Measurements from ENCODE around the gene AACS.

Gene AACS

GRCh38 chr12:125183187-125184067 lies 118.2 kb downstream of the AACS start:
- FAIRE-seq = peak; percentile 96
- peak; percentile 86 for DNase-seq (ENCODE audit: low spot score)

GRCh38 chr12:125184213-125184967 lies 119.2 kb downstream of the AACS start:
- no peak for FAIRE-seq
- DNase-seq (ENCODE audit: low spot score) = no peak

GRCh38 chr12:125185311-125185739 lies 120.1 kb downstream of the AACS start:
- FAIRE-seq (no peak), DNase-seq (ENCODE audit: low spot score) (no peak)

- FAIRE-seq = peak; percentile 88
- peak; percentile 92 for DNase-seq (ENCODE audit: low spot score)
Observed at GRCh38 chr12:125185740-125186470, 120.7 kb downstream of the AACS start, which contains the start of gene TMEM132B. Gene TMEM132B (plus strand): TSS chr12:125186386.

DNA sequence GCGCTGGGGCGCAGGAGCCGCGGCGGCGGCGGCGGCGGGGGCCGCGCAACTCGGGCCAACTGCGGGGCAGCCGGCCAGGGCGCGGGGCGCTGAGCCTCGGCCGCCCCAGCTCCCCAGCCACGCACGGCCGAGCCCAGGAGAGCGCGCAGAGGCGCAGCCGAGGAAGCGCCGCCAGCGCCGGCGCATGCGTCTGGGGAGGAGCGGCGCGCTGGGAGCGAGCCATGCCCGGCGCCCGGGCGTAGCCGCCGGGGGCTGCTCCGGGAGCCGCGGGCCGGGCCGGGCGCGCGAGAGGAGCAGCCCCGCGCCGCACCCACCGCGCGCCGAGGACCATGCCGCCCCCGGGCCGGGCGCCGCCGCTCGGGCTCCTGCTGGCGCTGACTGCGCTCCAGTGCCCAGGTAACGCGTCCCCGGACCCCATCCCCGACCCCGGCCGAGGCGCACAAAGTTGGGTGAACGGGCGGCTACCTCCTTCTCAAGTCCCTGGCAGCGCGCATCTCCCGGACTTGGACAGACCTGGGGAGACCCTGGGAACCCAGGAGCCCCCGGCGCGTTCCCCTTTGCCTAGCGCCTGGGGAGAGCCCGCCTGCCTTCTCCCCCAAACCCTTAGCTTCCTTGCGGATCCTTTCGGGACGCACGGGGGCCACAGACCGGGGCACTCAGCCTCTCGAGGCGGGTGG lies 121.4 kb downstream of the AACS start:
- DNase-seq (ENCODE audit: low spot score) (peak; percentile 63), FAIRE-seq (no peak)

DNA sequence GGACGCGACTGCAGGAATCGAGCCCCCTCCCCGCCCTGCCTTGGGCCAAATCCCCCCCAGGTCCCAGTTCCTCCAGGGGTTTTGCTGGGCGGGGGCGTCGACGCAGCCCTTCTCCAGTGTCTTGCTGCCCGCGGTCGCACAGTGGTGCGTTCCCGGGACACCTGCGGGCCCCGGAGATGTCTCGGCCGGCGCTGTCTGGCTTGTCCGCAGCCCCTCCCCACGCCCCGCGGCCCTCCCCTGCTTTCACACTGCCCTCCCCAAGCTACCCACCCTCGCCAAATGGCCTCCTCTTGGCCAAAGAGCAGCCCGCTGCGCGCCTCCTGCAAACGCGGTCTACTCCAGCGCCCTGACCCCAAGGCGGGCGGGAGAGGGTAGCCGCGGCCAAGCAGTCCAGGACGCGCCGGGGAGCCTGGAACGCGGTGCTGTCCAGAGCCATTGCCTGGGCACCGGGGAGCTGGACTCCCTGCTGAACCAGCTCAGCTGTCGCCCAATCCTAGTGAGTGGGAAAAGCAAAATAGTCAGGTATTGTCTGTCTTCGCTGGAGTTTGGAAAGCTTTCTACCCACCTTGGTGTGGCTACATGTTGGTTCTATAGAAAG lies 122.0 kb downstream of the AACS start:
- DNase-seq (ENCODE audit: low spot score) = no peak

GRCh38 chr12:125187780-125188741 lies 122.8 kb downstream of the AACS start:
- no peak for FAIRE-seq
- no peak for DNase-seq (ENCODE audit: low spot score)

More for the DNA sequence above, 122.0 kb downstream of the AACS start:
- no peak for FAIRE-seq

DNA sequence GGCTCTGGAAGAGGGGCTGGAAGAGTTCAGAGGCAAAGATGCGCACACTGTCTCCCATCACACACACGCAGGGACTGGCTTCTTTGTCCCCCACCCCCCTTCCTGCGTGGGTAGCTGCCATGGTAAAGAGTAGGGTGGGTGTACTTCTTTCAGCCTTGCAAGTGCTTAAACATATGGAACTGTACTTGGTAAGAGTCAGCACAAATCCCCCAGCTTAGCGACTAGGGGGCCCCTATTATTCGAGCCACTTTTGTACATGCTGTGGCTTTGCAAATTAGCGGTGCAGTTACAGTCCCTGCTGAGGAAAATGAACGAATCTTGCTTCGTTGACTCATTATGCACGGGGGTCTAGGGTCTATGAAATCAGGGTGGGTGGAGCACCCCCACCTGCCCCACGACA lies 123.8 kb downstream of the AACS start:
- FAIRE-seq (no peak), DNase-seq (ENCODE audit: low spot score) (no peak)

DNA sequence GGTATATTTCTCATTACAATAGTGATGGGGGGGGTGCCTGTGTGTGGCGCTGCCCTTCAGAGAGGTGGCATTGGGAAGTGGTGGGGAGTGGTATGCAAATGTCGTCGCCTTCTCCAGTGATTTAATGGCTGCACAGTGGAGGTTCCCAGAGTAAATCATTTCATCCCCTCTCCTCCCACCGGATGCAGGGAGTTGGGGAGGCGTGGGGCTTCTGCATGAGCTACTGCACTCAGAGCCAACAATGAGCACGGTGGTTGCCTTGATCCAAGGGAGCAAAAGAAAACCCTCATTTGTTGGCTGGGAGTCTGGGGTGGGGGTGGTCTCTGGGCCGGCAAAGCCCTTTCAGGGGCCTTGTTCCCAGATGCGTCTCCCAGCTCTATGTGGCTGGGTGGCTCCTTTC lies 124.3 kb downstream of the AACS start:
- FAIRE-seq (no peak), DNase-seq (ENCODE audit: low spot score) (no peak)

DNA sequence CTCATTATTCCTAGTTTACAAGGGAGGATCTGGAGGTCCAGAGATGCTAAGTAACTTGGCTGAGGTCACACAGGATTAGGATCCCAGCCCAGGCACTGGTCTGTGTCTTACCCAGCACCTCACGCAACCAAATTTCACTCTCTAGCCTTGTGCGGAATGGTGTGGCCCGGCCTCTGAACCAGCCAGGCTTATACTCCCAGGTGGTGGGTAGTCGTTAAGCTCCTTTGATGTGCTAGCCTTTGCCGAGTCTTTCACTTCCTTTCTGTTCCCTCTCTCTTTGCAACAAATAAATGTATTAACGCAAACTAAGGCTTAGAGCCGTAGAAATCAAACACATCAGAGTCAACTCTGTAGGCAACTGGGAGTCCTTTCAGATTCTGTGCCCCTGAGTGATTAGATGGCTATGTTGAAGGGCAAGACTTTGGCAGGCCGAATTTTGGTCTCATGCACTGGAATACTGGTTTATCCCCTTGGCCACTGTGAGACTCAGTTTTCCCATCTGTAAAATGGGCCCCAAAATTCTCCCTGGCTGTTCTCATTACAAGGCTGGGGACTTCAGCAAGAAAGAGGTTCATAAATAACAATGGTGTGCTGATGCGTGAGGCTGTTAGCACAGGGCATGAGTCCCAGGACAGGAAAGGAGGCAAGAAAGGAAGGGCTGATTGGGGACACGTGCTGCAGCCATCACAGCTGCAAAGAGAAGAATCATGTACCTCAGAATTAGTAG lies 126.3 kb downstream of the AACS start:
- DNase-seq (ENCODE audit: low spot score) = no peak
- no peak for FAIRE-seq

- no peak for FAIRE-seq
- DNase-seq (ENCODE audit: low spot score) = no peak
Observed at GRCh38 chr12:125192690-125193221, 127.5 kb downstream of the AACS start.

All from urothelium cell line (cell line).